ENCODE measurements around the gene COL4A2.

COL4A2 gene

GRCh38 chr13:110356362-110356761 lies 49.3 kb downstream of the COL4A2 start:
- no peak overlapping the region for H3K27ac ChIP-seq (ENCODE audit: low read depth, low read length, poor library complexity, severe bottlenecking)
- H3K9me3 ChIP-seq (ENCODE audit: low read length) = no peaks in the 10 kb centered on the region
- no peak overlapping the region for H3K9ac ChIP-seq (ENCODE audit: low read length)
- no peaks in the 10 kb centered on the region for H3K79me2 ChIP-seq (ENCODE audit: insufficient read depth, low read length)
- no peaks in the 10 kb centered on the region for H3F3A ChIP-seq (ENCODE audit: insufficient read depth, low read length)
- H3K4me2 ChIP-seq (ENCODE audit: low read length) = no peak overlapping the region
- no peaks in the 10 kb centered on the region for H3K27me3 ChIP-seq (ENCODE audit: insufficient read depth, low read length)
- H3K4me3 ChIP-seq (ENCODE audit: low read depth, low read length, poor library complexity, severe bottlenecking) = no peak overlapping the region
- H2AFZ ChIP-seq (ENCODE audit: low read length) = no peak overlapping the region
- H3K4me1 ChIP-seq (ENCODE audit: insufficient read depth, low read length, severe bottlenecking) = no peaks in the 10 kb centered on the region
- TF ChIP-seq EZH2 (IDR thresholded peaks at IDR 0.05; ENCODE audit: borderline replicate concordance, low read length) (no peak), CTCF (IDR thresholded peaks at IDR 0.05; ENCODE audit: low read length) (no peak)
- H3K36me3 ChIP-seq (ENCODE audit: insufficient read depth, low read length) = no peaks in the 10 kb centered on the region
- H3K9me2 ChIP-seq (ENCODE audit: low read depth, low read length) = no peaks in the 10 kb centered on the region
- H4K20me1 ChIP-seq (ENCODE audit: insufficient read depth, low read length) = no peaks in the 10 kb centered on the region

- Histone ChIP-seq H3K9me3 (ENCODE audit: low read length) (no peaks in the 10 kb centered on the region), H3K36me3 (ENCODE audit: insufficient read depth, low read length) (no peaks in the 10 kb centered on the region), H3K4me1 (ENCODE audit: insufficient read depth, low read length, severe bottlenecking) (no peaks in the 10 kb centered on the region), H4K20me1 (ENCODE audit: insufficient read depth, low read length) (no peaks in the 10 kb centered on the region), H3K27me3 (ENCODE audit: insufficient read depth, low read length) (0 out of 2 replicates have a peak, but pooled peaks cover 4% of the 10 kb centered on the region), H3F3A (ENCODE audit: insufficient read depth, low read length) (no peaks in the 10 kb centered on the region), H2AFZ (ENCODE audit: low read length) (no peak overlapping the region), H3K9me2 (ENCODE audit: low read depth, low read length) (no peaks in the 10 kb centered on the region), H3K79me2 (ENCODE audit: insufficient read depth, low read length) (no peaks in the 10 kb centered on the region), H3K9ac (ENCODE audit: low read length) (no peak overlapping the region), H3K4me3 (ENCODE audit: low read depth, low read length, poor library complexity, severe bottlenecking) (no peak overlapping the region), H3K27ac (ENCODE audit: low read depth, low read length, poor library complexity, severe bottlenecking) (no peak overlapping the region), H3K4me2 (ENCODE audit: low read length) (no peak overlapping the region)
- TF ChIP-seq CTCF (IDR thresholded peaks at IDR 0.05; ENCODE audit: low read length) (no peak), EZH2 (IDR thresholded peaks at IDR 0.05; ENCODE audit: borderline replicate concordance, low read length) (no peak)
Observed at GRCh38 chr13:110358381-110358780, 51.3 kb downstream of the COL4A2 start.

GRCh38 chr13:110359840-110360301 lies 52.8 kb downstream of the COL4A2 start:
- no peak overlapping the region for H3K4me2 ChIP-seq (ENCODE audit: low read length)
- H3K4me3 ChIP-seq (ENCODE audit: low read depth, low read length, poor library complexity, severe bottlenecking) = no peak overlapping the region
- H3K9me2 ChIP-seq (ENCODE audit: low read depth, low read length) = no peaks in the 10 kb centered on the region
- H2AFZ ChIP-seq (ENCODE audit: low read length) = no peak overlapping the region
- H3K79me2 ChIP-seq (ENCODE audit: insufficient read depth, low read length) = no peaks in the 10 kb centered on the region
- 0 out of 2 replicates have a peak, but pooled peaks cover 4% of the 10 kb centered on the region for H3K27me3 ChIP-seq (ENCODE audit: insufficient read depth, low read length)
- no peaks in the 10 kb centered on the region for H3K36me3 ChIP-seq (ENCODE audit: insufficient read depth, low read length)
- no peak overlapping the region for H3K9ac ChIP-seq (ENCODE audit: low read length)
- no peaks in the 10 kb centered on the region for H3F3A ChIP-seq (ENCODE audit: insufficient read depth, low read length)
- H3K9me3 ChIP-seq (ENCODE audit: low read length) = no peaks in the 10 kb centered on the region
- H4K20me1 ChIP-seq (ENCODE audit: insufficient read depth, low read length) = no peaks in the 10 kb centered on the region
- H3K27ac ChIP-seq (ENCODE audit: low read depth, low read length, poor library complexity, severe bottlenecking) = no peak overlapping the region
- TF ChIP-seq EZH2 (IDR thresholded peaks at IDR 0.05; ENCODE audit: borderline replicate concordance, low read length) (no peak), CTCF (IDR thresholded peaks at IDR 0.05; ENCODE audit: low read length) (no peak)
- no peaks in the 10 kb centered on the region for H3K4me1 ChIP-seq (ENCODE audit: insufficient read depth, low read length, severe bottlenecking)
